ENCODE results near the gene RAD23A. TPM values are rescaled to one million over a fixed set of nuclear protein-coding genes. Genes with fewer than 3 reads are reported as not detected.
A peak's percentile ranks its signal among the peaks of the same experiment; 100 is the strongest.
"Not testable (repeated sequence)": the region's sequence is repeated elsewhere in the genome, so short reads cannot be mapped to it uniquely, and the experiment has no call there.

The RAD23A gene
- polyA plus RNA-seq, 1 donor from 2014 or later = 37.4 TPM

GRCh38 chr19:12956446-12957388 lies 11.1 kb downstream of the RAD23A start, which contains the start of gene GADD45GIP1:
TSS of gene GADD45GIP1 (minus strand) at chr19:12957223. CDS start at chr19:12957212, 11 bp downstream.
- Histone ChIP-seq H3K9ac (ENCODE audit: low read length) (peak within 1 kb of the TSS; percentile 77), H3K4me3 (ENCODE audit: low read length) (peak within 1 kb of the TSS; percentile 97), H3K27ac (ENCODE audit: low read length) (peak within 1 kb of the TSS; percentile 63)

GRCh38 chr19:12957389-12957952 lies 11.8 kb downstream of the RAD23A start:
- peak overlapping the region; percentile 65 for H2AFZ ChIP-seq (ENCODE audit: low read depth, low read length)
- not testable (repeated sequence) for H3K27me3 ChIP-seq (ENCODE audit: insufficient read depth, low read depth, low read length); H3F3A ChIP-seq (ENCODE audit: insufficient read depth, low read length, poor library complexity, severe bottlenecking); H3K9me2 ChIP-seq (ENCODE audit: insufficient read depth, low read length); H3K36me3 ChIP-seq (ENCODE audit: insufficient read depth, low read length); H3K9me3 ChIP-seq (ENCODE audit: low read length); H3K79me2 ChIP-seq (replicated peaks; ENCODE audit: insufficient read depth, low read length); H4K20me1 ChIP-seq (ENCODE audit: insufficient read depth)
- peak overlapping the region; percentile 97 for H3K4me3 ChIP-seq (ENCODE audit: low read length)
- peak overlapping the region; percentile 55 for H3K4me2 ChIP-seq (ENCODE audit: low read length)
- H3K27ac ChIP-seq (ENCODE audit: low read length) = peak overlapping the region; percentile 63
- H3K9ac ChIP-seq (ENCODE audit: low read length) = peak overlapping the region; percentile 77

More at GRCh38 chr19:12956446-12957388, 11.1 kb downstream of the RAD23A start, which contains the start of gene GADD45GIP1:
- Histone ChIP-seq H2AFZ (ENCODE audit: low read depth, low read length) (peak within 1 kb of the TSS; percentile 65), H4K20me1 (ENCODE audit: insufficient read depth) (no peaks in the 10 kb centered on the region), H3K4me2 (ENCODE audit: low read length) (peak within 1 kb of the TSS; percentile 65), H3K27me3 (ENCODE audit: insufficient read depth, low read depth, low read length) (no peaks in the 10 kb centered on the region), H3K36me3 (ENCODE audit: insufficient read depth, low read length) (no peaks in the 10 kb centered on the region), H3F3A (ENCODE audit: insufficient read depth, low read length, poor library complexity, severe bottlenecking) (no peaks in the 10 kb centered on the region), H3K9me3 (ENCODE audit: low read length) (no peaks in the 10 kb centered on the region), H3K79me2 (replicated peaks; ENCODE audit: insufficient read depth, low read length) (no peaks in the 10 kb centered on the region), H3K9me2 (ENCODE audit: insufficient read depth, low read length) (no peaks in the 10 kb centered on the region)
- TF ChIP-seq EP300 (conservative IDR thresholded peaks at IDR 0.05; ENCODE audit: poor library complexity, severe bottlenecking) = no peak
- TF ChIP-seq POLR2AphosphoS5 (IDR thresholded peaks at IDR 0.05) = peak; percentile 82
- TF ChIP-seq CTCF (IDR thresholded peaks at IDR 0.05; ENCODE audit: poor library complexity, severe bottlenecking) = no peak
- TF ChIP-seq SMC3 (conservative IDR thresholded peaks at IDR 0.05; ENCODE audit: poor library complexity) = peak; percentile 26
- TF ChIP-seq MXI1 (conservative IDR thresholded peaks at IDR 0.05; ENCODE audit: poor library complexity, severe bottlenecking) = peak; percentile 99
- peak; percentile 42 for TF ChIP-seq TAF1 (IDR thresholded peaks at IDR 0.05; ENCODE audit: low read depth)
- TF ChIP-seq EZH2 (IDR thresholded peaks at IDR 0.05; ENCODE audit: borderline replicate concordance, insufficient read depth, low read length, poor library complexity, severe bottlenecking) = no peak
- peak; percentile 18 for TF ChIP-seq REST (IDR thresholded peaks at IDR 0.05; ENCODE audit: borderline replicate concordance)
- TF ChIP-seq RAD21 (conservative IDR thresholded peaks at IDR 0.05) = peak; percentile 18
